Anterior cingulate cortex (tissue), 58 donors: ENCODE measurements around the gene BTRC.

Experiments
- DNase-seq, 58 donors: peaks; one replicate each; lab custom pipeline; 2025; lab: John Stamatoyannopoulos, UW

The BTRC gene

DNA sequence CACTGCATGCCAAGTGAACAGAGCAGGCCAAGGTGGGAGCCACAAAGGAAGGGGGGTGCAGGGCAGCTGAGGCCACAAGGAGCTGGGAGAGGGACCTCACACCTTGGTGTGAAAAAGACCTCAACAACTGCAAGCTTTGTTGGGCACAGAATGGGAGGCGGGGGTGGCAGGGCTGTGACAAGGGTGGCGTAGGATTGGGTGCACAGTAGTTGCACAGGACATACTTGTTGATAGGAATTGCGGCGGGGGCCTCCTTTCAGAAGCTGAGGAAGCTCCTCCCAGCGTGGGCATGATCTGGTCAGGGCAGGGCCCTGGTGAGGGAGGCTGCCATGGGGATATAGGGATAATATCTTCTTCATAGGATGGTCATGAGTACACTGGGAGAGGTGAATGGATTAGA lies 208.3 kb downstream of the BTRC start:
- no peak for DNase-seq

- DNase-seq, result no peak
These were observed 209.0 kb downstream of the BTRC start for GRCh38 chr10:101563007-101563406.

GRCh38 chr10:101563497-101564040 lies 209.6 kb downstream of the BTRC start:
- DNase-seq, result no peak

GRCh38 chr10:101564490-101564991 lies 210.6 kb downstream of the BTRC start:
- DNase-seq, result no peak

- DNase-seq, result no peak
These were observed 211.5 kb downstream of the BTRC start for GRCh38 chr10:101565370-101565900.

DNA sequence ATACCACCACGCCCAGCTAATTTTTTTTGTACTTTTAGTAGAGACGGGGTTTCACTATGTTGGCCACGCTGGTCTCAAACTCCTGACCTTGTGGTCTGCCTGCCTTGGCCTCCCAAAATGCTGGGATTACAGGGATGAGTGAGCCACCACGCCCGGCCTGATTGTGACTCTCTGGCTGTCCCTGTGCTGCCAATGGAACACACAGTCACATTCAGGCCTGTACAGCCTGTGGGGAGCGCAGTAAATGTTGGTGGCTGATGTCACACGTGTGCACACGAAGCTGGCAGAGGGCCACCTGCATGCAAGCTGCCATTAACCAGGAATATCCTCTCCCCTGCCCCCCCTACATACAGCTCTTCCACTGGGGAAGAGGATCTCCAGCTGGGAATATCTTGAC lies 212.0 kb downstream of the BTRC start:
- no peak for DNase-seq

DNA sequence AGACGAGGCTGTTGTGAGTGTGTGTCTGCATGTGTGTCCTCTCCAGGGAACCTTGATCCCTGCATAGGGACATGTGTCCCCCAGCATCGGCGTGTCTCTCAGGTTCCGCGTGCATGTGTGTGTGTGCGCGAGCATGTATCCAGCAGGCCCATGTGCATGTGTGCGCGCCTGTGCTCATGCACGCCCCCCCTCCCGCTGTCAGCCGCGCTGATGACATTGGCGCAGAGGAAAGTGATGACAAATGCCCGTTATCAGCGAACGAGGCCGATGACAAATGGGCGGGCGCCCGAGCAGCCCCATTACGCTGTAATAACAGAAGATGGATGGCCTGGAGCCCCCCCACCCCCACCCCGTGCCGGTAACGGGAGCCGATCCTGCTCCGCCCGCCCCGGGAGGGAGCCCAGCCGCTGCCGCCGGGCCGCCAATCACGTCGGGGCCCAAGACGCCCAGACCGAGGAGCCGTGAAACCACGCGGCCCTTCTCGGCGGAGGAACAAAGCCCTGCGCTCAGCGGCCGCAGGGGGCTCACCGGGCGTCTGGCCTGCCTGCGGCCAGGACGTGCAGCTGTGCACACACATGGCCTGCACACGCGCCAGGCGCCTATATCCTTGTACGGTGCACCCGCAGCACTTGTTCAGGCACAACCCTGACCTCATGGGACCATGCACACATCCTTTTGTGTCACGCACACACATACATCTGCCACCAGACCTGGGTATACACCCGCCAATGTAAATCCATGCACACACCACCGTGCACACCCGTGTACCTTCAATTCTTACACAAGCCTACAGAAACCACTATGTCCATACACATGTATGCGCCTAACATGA lies 212.6 kb downstream of the BTRC start:
- peak in 26 of 58 donors; percentile 6 to 57 (median 30) for DNase-seq

GRCh38 chr10:101567165-101568006 lies 213.4 kb downstream of the BTRC start:
- DNase-seq, result no peak

DNA sequence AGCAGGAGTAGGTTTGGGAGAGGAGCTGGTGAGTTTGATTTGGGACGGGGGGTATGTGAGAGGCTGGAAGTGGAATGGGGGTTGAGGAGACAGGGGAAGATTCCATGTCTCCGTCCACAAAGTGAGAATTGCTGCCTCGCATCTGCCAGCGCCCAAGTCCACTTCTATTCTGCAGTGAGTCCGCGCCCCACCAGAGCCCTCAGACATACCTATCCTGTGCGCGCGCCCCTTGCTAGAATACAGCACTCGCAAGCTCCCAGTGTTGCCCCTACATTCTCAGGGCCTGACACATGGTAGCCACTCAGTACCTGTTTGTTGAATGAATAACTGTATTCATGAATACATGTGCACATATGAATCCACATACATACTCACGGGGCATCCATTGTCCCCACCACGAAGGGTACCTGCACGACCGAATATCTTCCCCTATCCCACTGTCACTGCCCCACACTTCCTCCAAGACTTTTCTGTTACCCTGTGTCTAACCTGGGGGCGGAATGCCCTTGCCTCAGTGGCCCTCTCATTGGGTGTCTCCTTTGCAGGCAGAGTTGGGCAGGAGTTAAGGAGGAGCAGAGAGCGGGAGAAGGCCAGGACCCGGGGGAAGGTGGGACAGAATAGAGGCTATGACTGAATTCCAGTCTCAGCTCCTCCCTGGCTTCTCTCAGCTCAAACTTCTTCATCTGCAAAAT lies 214.2 kb downstream of the BTRC start:
- DNase-seq, result no peak

DNA sequence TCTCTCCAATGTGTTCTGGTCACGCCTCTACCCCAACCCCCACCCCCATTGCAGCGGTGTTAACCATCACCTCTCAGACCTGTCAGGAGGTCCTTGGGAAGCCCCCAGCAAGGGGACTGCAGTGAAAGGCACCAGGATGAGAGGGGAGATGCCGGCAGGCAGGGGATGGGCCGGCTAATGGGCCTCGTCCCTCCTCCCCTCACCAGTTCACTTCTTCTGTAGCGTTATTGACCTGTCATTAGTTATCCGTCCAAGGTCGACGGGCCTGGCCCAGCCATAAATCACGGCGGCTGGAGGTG lies 215.3 kb downstream of the BTRC start:
- DNase-seq, result no peak

- DNase-seq, result peak in 44 of 58 donors; percentile 11 to 80 (median 62)
These were observed 215.9 kb downstream of the BTRC start for GRCh38 chr10:101569622-101570427.

GRCh38 chr10:101570428-101571270 lies 216.7 kb downstream of the BTRC start:
- DNase-seq, result peak in 16 of 58 donors; percentile 12 to 72 (median 37)

DNA sequence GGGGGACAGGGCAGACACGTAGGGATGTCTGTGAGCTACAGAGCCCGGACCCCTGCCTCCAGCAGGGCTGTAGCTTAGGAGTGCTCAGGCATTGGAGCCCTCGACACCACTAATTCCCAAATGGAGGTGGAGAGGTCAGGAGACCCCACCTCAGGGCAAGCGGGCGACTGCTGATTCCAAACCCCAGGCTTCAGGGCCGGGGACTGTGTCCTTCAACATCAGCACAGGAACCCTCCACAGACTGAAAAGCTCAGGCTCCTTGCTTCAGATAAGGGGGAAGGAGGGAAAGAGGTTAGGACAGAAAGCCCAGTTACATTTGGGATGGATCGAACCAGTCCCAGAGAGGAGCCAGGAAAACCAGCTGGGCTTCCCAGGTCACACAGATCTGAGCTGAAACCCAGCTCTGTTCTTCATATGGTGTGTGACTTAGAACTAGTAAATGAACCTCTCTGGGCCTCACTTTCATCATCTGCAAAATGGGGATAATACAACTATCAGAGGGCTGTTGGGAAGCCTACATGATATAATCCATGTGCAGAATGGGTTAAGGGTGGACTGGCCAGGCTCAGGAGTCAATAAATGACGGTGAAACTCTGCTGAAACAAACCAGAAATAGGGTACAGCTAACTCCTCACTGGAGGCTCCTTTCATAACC lies 217.4 kb downstream of the BTRC start:
- no peak for DNase-seq

DNA sequence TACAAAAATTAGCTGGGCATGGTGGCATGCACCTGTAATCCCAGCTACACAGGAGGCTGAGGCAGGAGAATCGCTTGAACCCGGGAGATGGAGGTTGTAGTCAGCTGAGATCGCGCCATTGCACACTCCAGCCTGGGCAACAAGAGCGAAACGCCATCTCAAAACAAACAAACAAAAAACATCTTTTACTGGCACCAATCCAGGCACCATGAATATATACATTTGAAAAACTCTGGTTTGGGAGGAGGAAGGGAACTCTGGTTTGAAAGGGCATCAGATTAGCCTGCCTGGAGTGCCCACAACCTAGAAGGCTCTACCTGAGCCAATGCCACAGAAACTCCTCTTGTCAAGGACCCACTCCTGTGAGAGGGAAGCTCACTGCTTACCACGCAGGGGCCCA lies 218.2 kb downstream of the BTRC start:
- no peak for DNase-seq

GRCh38 chr10:101572785-101573184 lies 218.8 kb downstream of the BTRC start:
- no peak for DNase-seq

GRCh38 chr10:101573885-101574753 lies 220.2 kb downstream of the BTRC start:
- DNase-seq, result no peak

- no peak for DNase-seq
These were observed 221.1 kb downstream of the BTRC start for GRCh38 chr10:101575091-101575490.
